ENCODE measurements around the gene FGF12. TPM values are rescaled to one million over a fixed set of nuclear protein-coding genes. Genes with fewer than 3 reads are reported as not detected.

FGF12 gene
- total RNA-seq, 1 experiment from 2014 or later, result 9.7 TPM

GRCh38 chr3:192351441-192351840 is 375.9 kb downstream of the FGF12 start:
- no peak overlapping the region for H3K27ac Mint-ChIP-seq (ENCODE audit: unreplicated experiment)

GRCh38 chr3:192340031-192340430 is 387.3 kb downstream of the FGF12 start:
- CTCF ChIA-PET, result no interaction called here
- Mint-ChIP-seq H3K4me3 (ENCODE audit: low read depth, unreplicated experiment) (no peak overlapping the region), H3K27ac (ENCODE audit: unreplicated experiment) (no peak overlapping the region), H3K27me3 (ENCODE audit: unreplicated experiment) (no peaks in the 10 kb centered on the region), H3K9me3 (ENCODE audit: low read depth, unreplicated experiment) (no peaks in the 10 kb centered on the region), H3K36me3 (ENCODE audit: insufficient read depth, unreplicated experiment) (no peaks in the 10 kb centered on the region), H3K4me1 (ENCODE audit: low read depth, unreplicated experiment) (peaks cover 6% of the 10 kb centered on the region)
- DNase-seq, result no peak
- TF ChIP-seq CTCF (IDR thresholded peaks at IDR 0.05; ENCODE audit: unreplicated experiment), result no peak
- intact Hi-C loops (cut with micrococcal nuclease; ENCODE audit: unreplicated experiment), result no loop called here
- no TSS peak for BruUV-seq (replicated peaks)

More at GRCh38 chr3:192351441-192351840, 375.9 kb downstream of the FGF12 start:
- H3K27me3 Mint-ChIP-seq (ENCODE audit: unreplicated experiment), result no peaks in the 10 kb centered on the region
- H3K4me3 Mint-ChIP-seq (ENCODE audit: low read depth, unreplicated experiment), result no peak overlapping the region
- H3K9me3 Mint-ChIP-seq (ENCODE audit: low read depth, unreplicated experiment), result no peaks in the 10 kb centered on the region
- H3K4me1 Mint-ChIP-seq (ENCODE audit: low read depth, unreplicated experiment), result no peaks in the 10 kb centered on the region
- CTCF ChIA-PET, result no interaction called here
- H3K36me3 Mint-ChIP-seq (ENCODE audit: insufficient read depth, unreplicated experiment), result no peaks in the 10 kb centered on the region
- intact Hi-C loops (cut with micrococcal nuclease; ENCODE audit: unreplicated experiment), result no loop called here
- DNase-seq, result no peak
- no peak for TF ChIP-seq CTCF (IDR thresholded peaks at IDR 0.05; ENCODE audit: unreplicated experiment)
- no TSS peak for BruUV-seq (replicated peaks)

- Mint-ChIP-seq H3K36me3 (ENCODE audit: insufficient read depth, unreplicated experiment) (no peaks in the 10 kb centered on the region), H3K4me1 (ENCODE audit: low read depth, unreplicated experiment) (peaks cover 6% of the 10 kb centered on the region), H3K4me3 (ENCODE audit: low read depth, unreplicated experiment) (no peak overlapping the region), H3K9me3 (ENCODE audit: low read depth, unreplicated experiment) (no peaks in the 10 kb centered on the region), H3K27me3 (ENCODE audit: unreplicated experiment) (no peaks in the 10 kb centered on the region), H3K27ac (ENCODE audit: unreplicated experiment) (no peak overlapping the region)
- CTCF ChIA-PET, result no interaction called here
- no TSS peak for BruUV-seq (replicated peaks)
- intact Hi-C loops (cut with micrococcal nuclease; ENCODE audit: unreplicated experiment), result no loop called here
- no peak for DNase-seq
- no peak for TF ChIP-seq CTCF (IDR thresholded peaks at IDR 0.05; ENCODE audit: unreplicated experiment)
Measured at GRCh38 chr3:192339214-192339613, 388.1 kb downstream of the FGF12 start.

GRCh38 chr3:192336286-192336685 is 391.1 kb downstream of the FGF12 start:
- Mint-ChIP-seq H3K4me3 (ENCODE audit: low read depth, unreplicated experiment) (no peak overlapping the region), H3K9me3 (ENCODE audit: low read depth, unreplicated experiment) (no peaks in the 10 kb centered on the region), H3K36me3 (ENCODE audit: insufficient read depth, unreplicated experiment) (no peaks in the 10 kb centered on the region), H3K27me3 (ENCODE audit: unreplicated experiment) (no peaks in the 10 kb centered on the region), H3K27ac (ENCODE audit: unreplicated experiment) (no peak overlapping the region), H3K4me1 (ENCODE audit: low read depth, unreplicated experiment) (peaks cover 6% of the 10 kb centered on the region)
- no TSS peak for BruUV-seq (replicated peaks)
- intact Hi-C loops (cut with micrococcal nuclease; ENCODE audit: unreplicated experiment), result no loop called here
- CTCF ChIA-PET, result no interaction called here
- TF ChIP-seq CTCF (IDR thresholded peaks at IDR 0.05; ENCODE audit: unreplicated experiment), result no peak
- no peak for DNase-seq

Data from Calu3 (cell line).